Skeletal muscle cell (primary cell): ENCODE results near the gene ATP10A.
"Not testable (repeated sequence)": the region's sequence is repeated elsewhere in the genome, so short reads cannot be mapped to it uniquely, and the experiment has no call there.

Experiments
- DNase-seq: peaks from one replicate; pipeline ENCODE4 v3.0.0-alpha.2; 2010; ENCODE audit warnings: low read depth
- H3K4me3 ChIP-seq: 2 replicates; pipeline ENCODE4 v1.5.1; 2011; ENCODE audit warnings: low read depth, mild to moderate bottlenecking, control low read depth, low read length, moderate library complexity

ATP10A gene

GRCh38 chr15:25883463-25884259, 20.5 kb upstream of the ATP10A start:
- no peak overlapping the region for H3K4me3 ChIP-seq
- DNase-seq = peak; percentile 72

DNA sequence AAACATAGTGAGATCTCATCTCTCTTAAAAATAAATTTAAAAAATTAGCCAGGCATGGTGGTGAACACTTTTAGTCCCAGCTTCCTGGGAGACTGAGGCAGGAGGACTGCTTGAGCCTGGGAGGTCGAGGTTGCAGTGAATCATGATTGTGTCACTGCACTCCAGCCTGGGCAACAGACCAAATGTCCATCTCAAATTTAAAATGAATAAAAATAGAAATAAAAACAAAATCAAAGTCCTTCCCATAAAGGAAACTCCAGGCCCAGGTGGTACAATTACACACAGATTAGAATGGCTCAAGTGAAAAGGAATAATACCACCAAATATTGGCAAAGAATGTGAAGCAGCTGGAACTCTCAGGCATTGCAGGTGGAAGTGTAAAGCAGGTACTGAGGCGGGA, 19.3 kb upstream of the ATP10A start:
- H3K4me3 ChIP-seq = no peak overlapping the region
- no peak for DNase-seq

DNA sequence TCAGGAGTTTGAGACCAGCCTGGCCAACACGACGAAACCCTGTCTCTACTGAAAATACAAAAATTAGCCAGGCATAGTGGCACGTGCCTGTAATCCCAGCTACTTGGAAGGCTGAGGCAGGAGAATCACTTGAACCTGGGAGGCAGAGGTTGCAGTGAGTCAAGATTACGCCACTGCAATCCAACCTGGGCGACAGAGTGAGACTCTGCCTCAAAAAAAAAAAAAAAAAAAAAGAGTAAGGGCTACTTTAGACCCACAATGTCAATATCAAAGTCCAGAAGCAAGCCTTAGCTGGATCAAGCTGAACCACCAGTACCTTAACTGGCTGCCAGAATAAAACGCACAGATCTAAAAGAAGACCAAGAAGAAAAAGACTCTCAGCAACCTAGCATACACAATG, 17.8 kb upstream of the ATP10A start:
- not testable (repeated sequence) for H3K4me3 ChIP-seq, DNase-seq

- no peak for DNase-seq
- H3K4me3 ChIP-seq = no peak overlapping the region
Observed at GRCh38 chr15:25880411-25880810, 17.3 kb upstream of the ATP10A start.

DNA sequence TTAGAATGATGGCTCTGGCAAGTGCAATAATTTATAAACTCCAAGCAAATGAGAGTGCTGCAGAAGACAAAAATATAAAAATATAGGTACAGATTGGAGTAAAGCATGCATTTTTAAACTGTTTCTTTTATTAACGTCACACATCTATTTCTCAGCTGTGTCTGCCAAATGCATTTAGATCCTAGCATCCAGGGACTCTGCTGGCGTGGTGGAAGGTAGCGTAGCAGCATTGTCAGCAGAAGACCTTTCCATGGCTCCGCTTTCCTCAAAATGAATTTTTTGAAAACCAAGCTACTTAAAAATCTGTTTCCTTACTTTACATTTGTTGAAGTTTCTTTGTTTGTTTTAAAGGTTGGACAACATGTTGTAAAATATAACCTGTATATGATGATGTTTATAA, 16.3 kb upstream of the ATP10A start:
- no peak overlapping the region for H3K4me3 ChIP-seq
- DNase-seq = no peak

DNA sequence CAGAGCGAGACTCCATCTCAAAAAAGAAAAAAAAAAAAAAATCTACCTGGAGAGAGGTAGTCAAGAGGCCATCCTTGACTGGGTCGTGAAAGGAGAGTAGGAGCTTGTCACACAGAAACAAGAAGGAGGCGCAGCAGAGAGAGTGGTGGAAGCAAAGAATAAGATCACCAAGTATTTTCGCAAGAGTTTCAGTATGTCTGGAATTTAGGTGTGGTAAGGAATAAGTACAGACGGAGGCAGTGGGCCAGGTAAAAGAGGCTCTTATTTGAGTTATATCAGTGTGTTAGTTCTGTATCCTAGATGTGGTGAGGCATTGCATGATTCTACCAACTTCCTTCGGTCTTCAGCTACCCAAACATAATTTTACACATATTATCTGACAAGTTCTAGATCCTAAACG, 14.6 kb upstream of the ATP10A start:
- H3K4me3 ChIP-seq = no peak overlapping the region
- no peak for DNase-seq

- no peak for DNase-seq
Observed at GRCh38 chr15:25876231-25877140, 13.4 kb upstream of the ATP10A start.

DNA sequence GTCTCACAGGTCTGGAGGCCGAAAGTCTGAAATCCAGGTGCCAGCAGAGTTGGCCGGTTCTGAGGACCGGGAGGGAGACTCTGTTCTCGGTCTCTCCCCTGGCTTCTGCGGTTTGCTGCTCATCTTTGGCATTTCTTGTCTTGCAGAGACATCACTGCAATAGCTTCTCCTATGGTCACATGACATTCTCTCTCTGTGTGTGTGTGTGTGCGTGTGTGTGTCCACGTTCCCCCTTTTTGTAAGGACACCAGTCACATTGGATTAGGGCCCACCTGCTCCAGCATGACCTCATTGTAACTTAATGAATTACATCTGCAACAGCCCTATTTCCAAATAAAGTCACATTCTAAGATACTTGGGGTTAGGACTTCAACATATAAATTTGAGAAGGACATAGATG, 12.4 kb upstream of the ATP10A start:
- no peak for DNase-seq
- no peak overlapping the region for H3K4me3 ChIP-seq

More at GRCh38 chr15:25876231-25877140, 13.4 kb upstream of the ATP10A start:
- H3K4me3 ChIP-seq = no peak overlapping the region

- DNase-seq = no peak
- no peak overlapping the region for H3K4me3 ChIP-seq
Observed at GRCh38 chr15:25874379-25874778, 11.3 kb upstream of the ATP10A start.

GRCh38 chr15:25871403-25871802, 8.3 kb upstream of the ATP10A start:
- H3K4me3 ChIP-seq = no peak overlapping the region
- DNase-seq = no peak

- no peak for DNase-seq
- no peak overlapping the region for H3K4me3 ChIP-seq
Observed at GRCh38 chr15:25870938-25871337, 7.8 kb upstream of the ATP10A start.

- no peak for DNase-seq
- no peak overlapping the region for H3K4me3 ChIP-seq
Observed at GRCh38 chr15:25869701-25870100, 6.6 kb upstream of the ATP10A start.

- DNase-seq = no peak
- H3K4me3 ChIP-seq = no peak overlapping the region
Observed at GRCh38 chr15:25866874-25867273, 3.7 kb upstream of the ATP10A start.

DNA sequence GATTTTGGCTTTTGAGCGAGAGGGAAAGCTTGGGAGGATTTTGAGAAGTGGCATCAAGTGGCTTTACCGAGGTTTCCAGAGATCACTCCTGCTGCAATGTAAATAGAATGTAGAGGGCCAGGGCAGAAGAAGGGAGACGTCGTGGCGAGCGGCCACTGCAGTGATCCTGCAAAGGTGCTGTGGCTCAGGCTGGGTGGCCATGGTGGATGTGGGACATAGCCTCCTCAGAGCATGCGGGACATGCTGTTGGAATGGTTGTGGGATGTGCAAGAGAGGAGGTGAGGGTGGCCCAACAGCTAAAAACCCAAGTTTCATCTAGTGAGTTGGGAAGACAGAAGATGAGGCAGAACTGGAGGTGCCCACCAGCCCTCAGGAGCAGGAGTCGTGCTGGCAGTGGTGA, 3.1 kb upstream of the ATP10A start:
- H3K4me3 ChIP-seq = no peak overlapping the region
- no peak for DNase-seq

DNA sequence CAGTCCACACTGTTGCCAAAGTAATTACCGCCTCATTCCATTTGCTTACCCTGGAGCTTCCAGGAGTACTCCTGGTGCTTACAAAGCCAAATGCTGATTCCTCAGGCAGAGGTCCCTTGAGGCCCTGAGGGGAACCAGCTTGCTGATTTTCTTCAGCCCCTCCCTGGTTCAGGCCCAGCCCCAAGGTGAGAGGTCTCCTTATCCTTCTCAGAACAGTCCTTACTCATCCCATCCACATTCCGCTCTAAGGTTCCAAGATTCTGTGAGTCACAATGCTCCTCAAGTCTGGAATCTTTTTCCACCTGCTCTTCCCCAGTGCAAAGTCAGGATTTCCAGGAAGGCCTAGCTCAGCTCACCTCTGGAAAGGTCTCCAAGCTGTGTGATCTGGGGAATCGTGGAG, 1.8 kb upstream of the ATP10A start:
- no peak for DNase-seq
- H3K4me3 ChIP-seq = no peak overlapping the region

- H3K4me3 ChIP-seq = peak overlapping the region; percentile 65
- no peak for DNase-seq
Observed at GRCh38 chr15:25863968-25864580, 947 bp upstream of the ATP10A start.

DNA sequence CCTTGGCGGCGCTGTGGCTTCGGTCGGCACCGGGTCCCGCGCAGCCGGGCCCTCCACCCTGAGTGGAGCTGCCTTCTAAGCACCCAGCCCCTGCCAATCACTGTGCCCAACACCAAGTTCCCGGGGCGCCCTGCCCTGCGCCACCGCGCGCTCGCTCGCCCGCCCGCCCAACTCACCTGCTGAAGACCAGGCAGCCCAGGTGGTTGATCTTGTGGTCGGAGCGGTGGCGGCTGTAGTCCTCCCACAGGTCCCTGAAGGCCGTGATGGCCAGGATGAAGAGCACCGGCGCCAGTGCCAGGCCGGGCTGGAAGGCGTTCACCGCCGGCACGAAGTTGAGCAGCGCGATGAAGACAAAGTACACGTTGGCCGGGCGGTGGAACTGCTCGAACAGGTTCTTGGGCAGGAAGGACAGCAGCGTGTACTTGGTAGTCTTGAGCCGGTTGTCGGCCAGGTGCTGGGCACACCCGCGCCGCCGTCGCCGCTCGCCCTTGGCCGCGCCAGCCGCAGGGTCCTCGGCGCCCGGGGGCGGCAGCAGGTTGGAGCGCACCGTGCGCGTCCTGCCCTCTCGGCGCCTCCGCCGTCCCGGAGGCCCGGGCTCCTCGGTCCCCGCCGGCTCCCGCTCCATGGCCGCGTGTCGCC, 536 bp downstream of the ATP10A start:
- peak overlapping the region; percentile 65 for H3K4me3 ChIP-seq
- DNase-seq = no peak

DNA sequence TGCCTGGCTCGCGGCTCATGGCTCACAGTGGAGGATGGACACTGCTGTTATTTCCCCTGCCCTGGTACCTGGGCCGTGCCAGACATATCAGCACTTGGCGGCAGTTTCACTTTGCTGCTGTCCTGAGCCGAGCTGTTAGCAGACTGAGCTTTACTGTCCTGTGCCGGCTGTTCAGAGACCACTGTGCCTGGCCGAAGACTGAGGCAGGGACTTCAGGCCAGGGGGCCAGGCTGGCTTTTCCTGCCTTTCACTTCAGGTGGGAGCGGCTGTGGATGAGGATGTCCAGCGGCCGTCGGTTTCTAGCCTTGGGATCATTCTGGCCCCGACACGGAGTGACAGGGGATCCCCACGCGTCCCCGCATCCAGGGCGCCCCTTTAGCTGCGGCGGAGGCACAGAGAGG, 1.1 kb downstream of the ATP10A start:
- H3K4me3 ChIP-seq = peak overlapping the region; percentile 65

DNA sequence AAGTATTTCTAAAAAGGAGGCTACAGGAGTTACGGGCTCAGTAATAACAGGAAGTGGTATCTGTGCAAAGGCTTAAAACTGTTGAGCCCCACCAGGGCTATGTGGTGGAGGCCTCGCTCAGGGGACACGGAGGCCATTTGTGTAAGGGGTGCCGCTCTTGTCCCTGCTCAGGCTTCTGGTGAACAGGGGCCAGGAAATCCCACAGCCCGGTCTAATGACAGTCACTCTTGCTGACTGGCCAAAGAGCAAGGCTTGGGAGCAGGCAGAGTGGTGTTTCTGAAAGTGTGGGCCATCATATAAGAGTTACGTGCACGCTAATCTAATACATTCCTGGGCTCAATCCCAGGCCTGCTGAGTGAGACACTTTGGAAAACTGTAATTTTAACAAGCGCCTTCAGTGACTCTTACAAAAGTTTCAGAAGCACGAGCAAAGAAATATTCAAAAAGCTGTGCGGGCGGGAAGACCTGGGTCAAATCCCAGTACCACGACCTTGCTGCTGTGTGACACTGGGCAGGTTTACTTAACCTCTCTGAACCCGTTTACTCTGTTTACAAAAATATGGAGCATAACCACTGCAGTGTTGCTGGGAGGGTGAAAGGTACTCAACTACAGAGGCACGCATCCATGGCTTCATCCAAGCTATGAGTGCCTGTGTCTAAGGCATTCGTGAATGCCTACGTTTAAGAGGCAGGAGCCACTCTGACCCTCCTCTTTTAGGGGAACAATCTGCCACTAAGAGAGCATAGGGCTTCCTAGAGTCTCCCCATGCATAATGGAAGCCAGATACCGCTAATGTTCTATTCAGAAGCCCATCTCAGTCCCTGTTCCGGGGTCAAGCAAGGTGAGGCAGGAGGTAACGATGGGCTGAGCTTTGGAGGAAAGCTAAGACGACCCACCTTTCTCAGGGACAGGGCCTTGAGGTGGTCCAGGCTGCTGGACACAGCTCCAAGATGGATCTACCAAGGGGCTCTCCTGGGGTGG, 2.0 kb downstream of the ATP10A start:
- DNase-seq = no peak

More for the DNA sequence above, 1.1 kb downstream of the ATP10A start:
- DNase-seq = no peak

More for the DNA sequence above, 2.0 kb downstream of the ATP10A start:
- peak overlapping the region; percentile 65 for H3K4me3 ChIP-seq
